ENCODE data around the gene EVI5L. TPM values are rescaled to one million over a fixed set of nuclear protein-coding genes. Genes with fewer than 3 reads are reported as not detected.

Gene EVI5L
- total RNA-seq, 2 donors from 2014 or later = 7.8 to 10.4 TPM

DNA sequence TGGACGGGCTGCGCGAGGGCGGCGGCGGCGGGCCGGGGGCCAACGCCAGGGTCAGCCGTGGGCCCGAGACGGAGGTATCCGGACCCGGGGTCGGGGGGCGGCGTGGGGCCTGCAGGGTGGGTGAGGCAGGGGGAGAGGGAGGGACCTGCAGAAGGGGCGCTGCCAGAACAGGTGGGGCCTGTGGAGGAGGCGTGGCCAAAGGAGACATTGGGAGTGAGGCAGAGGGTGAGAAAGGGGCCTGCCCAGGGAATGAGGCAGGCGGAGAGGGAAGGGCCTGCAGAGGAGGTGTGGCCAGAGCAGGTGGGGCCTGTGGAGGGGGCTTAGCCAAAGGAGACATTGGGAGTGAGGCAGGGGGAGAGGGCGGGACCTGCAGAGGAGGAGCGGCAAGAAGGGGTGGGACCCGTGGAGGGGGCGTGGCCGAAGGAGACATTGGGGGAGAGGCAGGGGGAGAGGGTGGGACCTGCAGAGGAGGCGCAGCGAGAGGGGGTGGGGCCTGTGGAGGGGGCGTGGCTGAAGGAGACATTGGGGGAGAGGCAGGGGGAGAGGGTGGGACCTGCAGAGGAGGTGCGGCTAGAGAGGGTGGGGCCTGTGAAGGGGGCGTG, 40.0 kb downstream of the EVI5L start:
- DNase-seq = peak; percentile 72 to 80
- no peaks in the 10 kb centered on the region for H3K9me3 Mint-ChIP-seq
- peak; percentile 4 to 16 for ATAC-seq (replicated peaks in 1 of 2)
- peaks cover 47% of the 10 kb centered on the region for H3K4me1 Mint-ChIP-seq (ENCODE audit: low read depth)
- H3K27ac Mint-ChIP-seq = no peak overlapping the region
- H3K27me3 Mint-ChIP-seq (ENCODE audit: low read depth) = peaks cover 42% of the 10 kb centered on the region
- peak overlapping the region; percentile 65 to 69 for H3K4me3 Mint-ChIP-seq
- H3K36me3 Mint-ChIP-seq (ENCODE audit: insufficient read depth in 2 of 2) = no peaks in the 10 kb centered on the region

DNA sequence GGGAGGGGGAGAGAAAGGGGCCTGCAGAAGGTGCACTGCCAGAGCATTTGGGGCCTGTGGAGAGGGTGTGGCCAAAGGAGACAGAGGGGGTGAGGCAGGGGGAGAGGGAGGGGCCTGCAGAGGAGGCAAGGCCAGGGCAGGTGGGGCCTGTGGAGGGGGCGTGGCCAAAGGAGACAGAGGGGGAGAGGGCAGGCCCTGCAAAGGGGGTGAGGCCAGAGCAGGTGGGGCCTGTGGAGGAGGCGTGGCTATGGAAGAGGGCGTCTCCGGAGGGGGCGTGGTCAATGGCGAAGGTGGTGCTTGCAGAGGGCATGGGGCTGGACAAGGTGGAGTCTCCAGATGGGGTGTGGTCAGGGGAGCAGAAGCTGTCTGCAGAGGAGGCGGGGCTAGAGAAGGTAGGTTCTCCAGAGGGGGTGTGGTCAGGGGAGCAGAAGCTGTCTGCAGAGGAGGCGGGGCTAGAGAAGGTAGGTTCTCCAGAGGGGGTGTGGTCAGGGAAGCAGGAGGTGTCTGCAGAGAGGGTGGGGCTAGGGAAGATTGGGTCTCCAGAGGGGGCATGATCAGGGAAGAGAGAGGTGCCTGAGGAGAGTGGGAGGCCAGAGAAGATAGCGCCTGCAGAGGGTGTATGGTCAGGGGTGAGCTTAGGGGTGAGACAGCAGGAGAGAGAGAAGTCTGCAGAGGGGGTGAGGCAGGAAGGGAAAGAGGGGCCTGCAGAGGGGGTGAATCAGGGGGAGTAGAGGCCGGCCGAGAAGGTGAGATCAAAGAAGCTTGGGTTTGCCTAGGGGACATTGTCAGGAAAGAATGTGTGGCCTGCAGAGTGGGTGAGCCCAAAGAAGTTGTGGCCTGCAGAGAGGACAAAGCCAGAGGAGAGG, 40.8 kb downstream of the EVI5L start:
- H3K4me1 Mint-ChIP-seq (ENCODE audit: low read depth) = peaks cover 40% of the 10 kb centered on the region
- peak overlapping the region; percentile 65 to 69 for H3K4me3 Mint-ChIP-seq
- H3K9me3 Mint-ChIP-seq = no peaks in the 10 kb centered on the region
- no peak overlapping the region for H3K27ac Mint-ChIP-seq
- DNase-seq (peak; percentile 81 to 88), ATAC-seq (replicated peaks in 1 of 2) (peak; percentile 4 to 11)
- H3K36me3 Mint-ChIP-seq (ENCODE audit: insufficient read depth in 2 of 2) = no peaks in the 10 kb centered on the region
- peaks cover 37% of the 10 kb centered on the region for H3K27me3 Mint-ChIP-seq (ENCODE audit: low read depth)

DNA sequence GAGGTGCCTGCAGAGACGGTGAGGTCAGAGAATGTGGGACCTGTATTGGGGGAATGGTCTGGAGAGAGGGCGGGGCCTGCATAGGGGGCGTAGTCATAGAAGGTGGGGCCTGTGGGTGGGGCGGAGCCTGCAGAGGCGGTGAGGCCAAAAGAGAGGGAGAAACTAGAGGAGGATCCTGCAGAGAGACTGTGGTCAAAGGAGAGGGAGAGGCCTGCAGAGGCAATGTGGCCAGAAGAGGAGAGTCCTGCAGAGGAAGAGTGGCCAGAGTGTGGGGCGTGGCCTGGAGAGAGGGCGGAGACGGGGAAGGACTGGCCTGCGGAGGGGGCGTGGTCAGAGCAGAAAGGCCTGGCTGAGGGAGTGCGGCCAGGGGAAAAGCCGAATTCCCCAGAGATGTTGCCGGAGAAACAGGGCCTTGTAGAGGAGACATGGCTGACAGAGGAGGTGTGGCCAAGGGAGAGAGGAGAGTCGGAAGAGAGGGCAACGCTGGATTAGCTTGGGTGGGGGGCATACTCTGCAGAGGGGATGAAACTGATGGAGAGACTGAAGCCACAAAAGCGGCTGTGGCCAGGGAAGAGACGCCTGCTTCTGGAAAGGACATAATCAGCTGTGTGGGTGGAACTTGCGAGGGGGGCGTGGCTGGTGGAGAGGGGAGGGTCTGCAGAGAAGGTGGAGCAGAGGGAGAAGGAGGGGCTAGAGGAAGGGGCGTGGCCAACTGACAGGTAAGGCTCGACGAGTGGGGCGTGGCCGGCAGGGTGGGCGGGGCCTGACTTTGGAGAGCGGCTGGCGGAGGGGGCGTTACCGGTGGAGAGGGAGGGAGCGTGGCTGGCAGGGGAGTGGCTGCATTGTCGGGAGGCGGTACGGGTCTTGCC, 41.7 kb downstream of the EVI5L start:
- ATAC-seq (replicated peaks in 1 of 2) (peak; percentile 8 to 11), DNase-seq (peak; percentile 93 to 96)
- Mint-ChIP-seq H3K36me3 (ENCODE audit: insufficient read depth in 2 of 2) (no peaks in the 10 kb centered on the region), H3K4me3 (peak overlapping the region; percentile 31 to 65), H3K9me3 (no peaks in the 10 kb centered on the region), H3K4me1 (ENCODE audit: low read depth) (peaks cover 40% of the 10 kb centered on the region), H3K27ac (no peak overlapping the region), H3K27me3 (ENCODE audit: low read depth) (peaks cover 36% of the 10 kb centered on the region)

DNA sequence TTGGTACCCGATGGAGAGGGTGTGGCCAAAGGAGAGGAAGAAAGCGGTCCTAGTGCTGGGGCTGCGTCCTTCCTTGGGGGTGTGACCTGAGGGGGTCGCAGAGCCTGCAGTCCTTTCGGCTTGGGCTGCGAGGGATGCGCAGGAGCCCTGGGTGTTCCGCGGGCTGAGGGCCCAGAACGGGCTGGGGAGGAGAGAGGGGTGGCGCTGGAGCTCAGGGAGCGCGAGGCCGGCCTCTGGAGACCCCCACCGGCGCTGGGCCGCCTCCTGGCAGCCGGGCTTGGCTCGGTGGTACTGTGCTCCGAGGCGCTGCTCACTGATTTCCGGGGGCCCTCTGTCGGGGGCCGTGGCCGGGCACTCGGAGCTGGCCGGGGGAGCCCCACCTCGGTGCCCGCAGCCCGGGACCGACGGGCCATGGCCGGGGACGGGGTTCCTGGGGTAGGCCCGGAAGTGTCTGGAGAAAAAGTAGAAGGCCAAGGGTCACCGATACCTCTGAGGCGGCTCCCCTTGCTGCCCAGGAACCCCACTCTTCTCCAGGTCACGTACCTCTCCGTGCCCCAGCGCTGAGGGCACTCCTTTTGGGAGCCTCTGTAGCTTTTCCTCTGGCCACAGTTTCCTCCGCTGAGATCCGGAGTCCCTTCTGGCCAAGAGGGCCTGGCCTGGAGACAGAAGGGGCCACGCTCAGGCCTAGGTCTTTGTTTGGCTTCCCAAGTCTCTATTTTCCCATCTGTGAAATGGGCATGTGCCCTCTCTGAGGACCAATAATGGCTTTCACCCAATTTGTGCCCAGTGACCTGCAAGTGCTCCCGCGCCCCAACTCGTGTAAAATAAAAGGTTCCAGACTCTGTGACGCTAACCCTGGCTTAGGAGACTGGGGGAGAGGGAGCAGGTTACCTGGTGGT, 42.5 kb downstream of the EVI5L start:
- no peak overlapping the region for H3K27ac Mint-ChIP-seq
- peaks cover 27% of the 10 kb centered on the region for H3K27me3 Mint-ChIP-seq (ENCODE audit: low read depth)
- DNase-seq = no peak
- H3K4me3 Mint-ChIP-seq = peak overlapping the region; percentile 44 to 65
- H3K36me3 Mint-ChIP-seq (ENCODE audit: insufficient read depth in 2 of 2) = no peaks in the 10 kb centered on the region
- H3K4me1 Mint-ChIP-seq (ENCODE audit: low read depth) = peaks cover 40% of the 10 kb centered on the region
- H3K9me3 Mint-ChIP-seq = no peaks in the 10 kb centered on the region
- ATAC-seq (replicated peaks in 1 of 2) = no peak

DNA sequence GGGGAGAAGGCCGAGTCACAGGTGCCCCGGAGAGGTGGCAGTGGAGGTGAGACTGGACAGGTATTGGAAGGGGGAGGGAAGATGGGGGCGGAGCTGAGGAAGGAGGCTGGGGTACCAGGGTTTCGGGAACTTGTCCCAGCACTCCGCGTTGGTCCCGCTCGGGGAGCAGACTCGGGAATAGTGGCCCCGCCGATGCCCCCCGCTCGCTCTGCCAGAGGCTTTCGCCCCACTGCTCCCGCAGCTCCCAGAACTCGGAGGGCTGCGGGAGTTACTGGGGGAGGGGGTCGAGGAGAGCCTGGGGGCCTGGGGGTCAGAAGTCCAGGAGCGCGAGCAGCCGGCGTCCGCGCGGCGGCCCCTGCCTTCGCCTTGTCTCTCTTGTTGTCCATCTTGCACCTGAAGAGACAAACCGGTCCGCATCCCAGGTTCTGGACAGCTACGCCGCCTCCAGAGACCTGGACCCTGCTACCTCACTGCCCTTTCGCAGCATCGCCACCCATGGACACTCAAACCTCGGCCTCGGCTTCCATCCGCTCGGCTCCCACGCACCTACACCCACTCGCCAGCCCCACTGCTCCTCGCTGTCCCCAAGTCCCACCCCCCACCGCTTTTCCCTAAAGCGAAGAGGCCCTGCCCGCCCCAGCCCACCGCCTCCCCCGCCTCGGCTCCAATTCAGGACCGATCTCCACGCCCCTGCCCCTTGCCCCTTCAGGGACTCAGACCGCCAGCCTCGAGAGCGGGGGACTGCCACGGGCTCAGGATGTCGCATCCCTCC, 43.5 kb downstream of the EVI5L start:
- H3K9me3 Mint-ChIP-seq = no peaks in the 10 kb centered on the region
- H3K4me3 Mint-ChIP-seq = peak overlapping the region; percentile 81 to 85

DNA sequence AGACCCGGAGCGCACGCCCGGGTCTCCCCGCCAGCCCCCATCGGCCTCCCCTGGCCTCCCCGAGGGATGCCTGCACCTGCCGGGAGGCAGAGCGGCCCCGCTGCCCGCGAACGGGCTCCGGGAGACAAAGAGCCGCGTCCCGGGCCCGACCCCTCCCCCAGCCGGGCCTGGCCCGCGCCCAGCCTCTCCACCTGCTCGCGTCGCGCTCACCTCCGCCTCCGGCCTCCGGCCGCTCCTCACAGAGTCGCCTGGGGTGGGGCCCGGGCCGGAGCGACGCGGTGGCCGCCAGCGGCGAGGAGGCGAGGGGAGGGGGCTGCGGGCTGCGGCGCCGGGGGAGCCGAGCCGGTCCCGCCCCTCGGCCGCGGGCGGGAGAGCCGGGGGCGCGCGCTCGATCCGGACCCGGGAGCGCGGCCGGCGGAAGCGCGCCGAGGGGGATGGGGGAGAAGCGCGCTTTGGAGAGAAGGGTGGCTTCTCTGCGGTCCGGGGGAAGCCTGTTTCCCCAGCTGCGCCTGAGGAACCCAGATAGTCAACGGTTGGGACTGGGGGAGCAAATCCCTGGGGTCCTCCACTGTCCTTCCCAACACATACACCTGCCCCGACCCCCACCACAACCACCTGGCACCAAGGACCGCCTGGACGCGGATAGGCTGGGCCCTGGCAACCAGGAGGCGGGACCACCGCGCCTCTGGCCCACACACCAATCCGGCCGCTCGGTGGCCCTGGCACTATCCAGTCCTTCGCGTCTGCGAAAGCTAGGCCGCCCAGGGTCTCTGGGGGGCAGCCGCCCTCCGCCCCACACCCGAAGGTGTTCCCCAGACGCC, 44.3 kb downstream of the EVI5L start, which contains the start of gene PRR36:
Gene PRR36 (minus strand): TSS at position 315 of the 821 bp plus-strand sequence. CDS start 701 bp downstream, outside the sequence.
- Mint-ChIP-seq H3K4me1 (ENCODE audit: low read depth) (peaks cover 32% of the 10 kb centered on the region), H3K27me3 (ENCODE audit: low read depth) (peaks cover 24% of the 10 kb centered on the region), H3K36me3 (ENCODE audit: insufficient read depth in 2 of 2) (no peaks in the 10 kb centered on the region), H3K27ac (no peak within 1 kb of the TSS), H3K4me3 (peak within 1 kb of the TSS; percentile 81 to 85), H3K9me3 (no peaks in the 10 kb centered on the region)
- ATAC-seq (replicated peaks in 1 of 2) = peak in 1 of 2 donors; percentile 13
- DNase-seq = peak; percentile 38 to 54

More for the DNA sequence above, 43.5 kb downstream of the EVI5L start:
- peaks cover 38% of the 10 kb centered on the region for H3K4me1 Mint-ChIP-seq (ENCODE audit: low read depth)
- no peak for ATAC-seq (replicated peaks in 1 of 2)
- DNase-seq = no peak
- H3K27ac Mint-ChIP-seq = no peak overlapping the region
- H3K36me3 Mint-ChIP-seq (ENCODE audit: insufficient read depth in 2 of 2) = no peaks in the 10 kb centered on the region
- H3K27me3 Mint-ChIP-seq (ENCODE audit: low read depth) = peaks cover 24% of the 10 kb centered on the region

DNA sequence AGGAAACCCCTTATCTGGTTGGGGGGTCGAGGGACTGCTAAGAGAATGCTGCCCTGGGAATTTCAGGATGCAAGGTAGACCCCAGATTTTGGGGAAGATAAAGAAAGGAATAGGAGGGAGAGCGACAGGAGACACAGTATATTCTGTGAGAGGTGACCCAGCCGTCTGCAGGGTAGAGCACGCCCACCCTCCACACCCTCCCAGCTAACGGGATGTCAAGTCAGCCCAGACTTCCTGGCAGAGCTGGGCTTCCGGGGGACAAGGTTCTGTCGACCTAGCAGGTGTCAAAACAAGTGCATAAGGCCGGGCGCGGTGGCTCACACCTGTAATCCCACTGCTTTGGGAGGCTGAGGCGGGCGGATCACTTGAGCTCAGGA, 44.9 kb downstream of the EVI5L start:
- H3K4me3 Mint-ChIP-seq = peak overlapping the region; percentile 67 to 77
- DNase-seq (no peak), ATAC-seq (replicated peaks in 1 of 2) (no peak)
- H3K9me3 Mint-ChIP-seq = no peaks in the 10 kb centered on the region
- no peak overlapping the region for H3K27ac Mint-ChIP-seq
- H3K36me3 Mint-ChIP-seq (ENCODE audit: insufficient read depth in 2 of 2) = no peaks in the 10 kb centered on the region
- peaks cover 31% of the 10 kb centered on the region for H3K4me1 Mint-ChIP-seq (ENCODE audit: low read depth)
- peaks cover 24% of the 10 kb centered on the region for H3K27me3 Mint-ChIP-seq (ENCODE audit: low read depth)

DNA sequence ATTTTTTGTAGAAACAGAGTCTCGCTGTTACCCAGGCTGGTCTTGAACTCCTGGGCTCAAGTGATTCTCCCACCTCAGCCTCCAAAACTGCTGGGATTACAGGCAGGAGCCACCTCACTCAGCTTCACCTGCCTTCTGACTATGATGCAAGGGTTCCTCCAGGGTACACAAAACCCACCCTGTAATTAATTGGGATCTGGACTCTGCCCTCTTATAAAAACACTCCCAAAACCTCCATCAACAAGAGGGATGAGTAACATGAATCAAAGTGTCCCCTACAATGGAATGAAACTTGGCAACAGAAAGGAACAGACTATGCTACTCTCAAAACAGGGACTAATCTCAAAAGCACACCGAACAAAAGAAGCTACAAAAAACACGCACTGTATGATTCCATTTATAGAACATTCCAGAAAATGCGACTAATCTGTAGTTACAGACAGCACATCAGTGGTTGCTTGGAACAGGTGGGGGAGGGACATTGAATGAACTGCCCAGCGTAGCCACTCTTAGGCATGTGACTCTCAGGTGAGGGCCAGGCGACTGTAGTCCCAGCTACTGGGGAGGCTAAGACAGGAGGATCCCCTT, 47.3 kb downstream of the EVI5L start:
- peaks cover 0 to 3% of the 10 kb centered on the region in 2 donors for H3K9me3 Mint-ChIP-seq
- H3K27me3 Mint-ChIP-seq (ENCODE audit: low read depth) = peaks cover 11% of the 10 kb centered on the region
- H3K27ac Mint-ChIP-seq = no peak overlapping the region
- no peaks in the 10 kb centered on the region for H3K36me3 Mint-ChIP-seq (ENCODE audit: insufficient read depth in 2 of 2)
- no peak overlapping the region for H3K4me3 Mint-ChIP-seq
- ATAC-seq (replicated peaks in 1 of 2) (no peak), DNase-seq (no peak)
- H3K4me1 Mint-ChIP-seq (ENCODE audit: low read depth) = peaks cover 9% of the 10 kb centered on the region

DNA sequence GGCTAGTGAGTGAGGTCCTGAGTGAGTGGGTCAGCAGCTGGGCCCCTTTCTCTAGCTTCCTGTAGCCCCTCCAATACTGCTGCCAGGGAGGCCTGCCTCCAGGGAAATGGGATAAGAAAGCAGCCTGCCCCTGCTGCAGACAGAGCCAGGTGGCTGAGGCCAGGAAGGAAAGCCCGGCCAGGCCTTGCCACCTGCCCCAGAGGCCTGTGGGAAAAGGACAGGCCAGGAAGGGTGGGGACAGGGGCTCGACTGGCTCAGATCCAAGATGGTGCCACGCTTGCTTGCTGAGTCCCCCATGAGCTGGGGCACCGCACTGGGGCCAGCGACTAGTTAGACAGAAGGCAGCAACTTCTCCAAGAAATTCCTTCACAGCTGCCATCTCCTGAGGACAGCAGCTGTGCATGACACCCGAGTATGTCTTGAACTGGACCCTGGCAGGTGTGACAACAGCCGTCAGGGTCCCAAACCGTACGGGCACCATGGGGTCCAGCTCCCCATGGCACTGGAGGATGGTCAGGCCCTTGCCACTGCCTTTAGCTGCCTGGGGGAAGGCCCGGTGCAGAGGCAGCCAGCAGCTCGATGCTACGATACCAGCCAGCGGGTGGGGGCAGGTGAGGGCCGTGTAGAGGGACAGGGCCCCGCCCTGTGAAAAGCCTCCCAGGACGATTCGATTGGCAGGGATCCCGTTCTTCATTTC, 49.2 kb downstream of the EVI5L start:
- Mint-ChIP-seq H3K9me3 (peaks cover 0 to 3% of the 10 kb centered on the region in 2 donors), H3K27me3 (ENCODE audit: low read depth) (no peaks in the 10 kb centered on the region), H3K27ac (no peak overlapping the region), H3K4me3 (no peak overlapping the region), H3K4me1 (ENCODE audit: low read depth) (peaks cover 4% of the 10 kb centered on the region), H3K36me3 (ENCODE audit: insufficient read depth in 2 of 2) (no peaks in the 10 kb centered on the region)
- peak; percentile 27 to 68 for ATAC-seq (replicated peaks in 1 of 2)
- DNase-seq = no peak

DNA sequence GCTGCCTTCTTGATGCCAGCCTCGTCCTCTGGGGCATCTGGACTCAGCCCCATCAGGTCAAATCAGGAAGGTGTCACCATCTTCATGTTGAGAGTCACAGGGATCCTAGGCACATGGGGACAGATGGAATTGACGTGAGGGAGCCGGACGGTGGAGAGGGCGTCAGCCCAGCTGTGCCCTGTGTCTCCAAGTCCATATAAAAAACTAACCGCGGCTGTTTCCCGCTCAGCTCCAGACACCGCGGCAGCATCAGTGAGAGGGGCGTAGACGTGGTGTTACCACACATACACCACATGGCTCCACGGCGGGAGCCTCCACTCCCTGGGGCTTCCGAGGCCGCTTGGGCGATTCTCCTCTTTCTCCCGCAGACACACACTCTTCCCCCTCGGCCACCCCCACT, 49.8 kb downstream of the EVI5L start:
- ATAC-seq (replicated peaks in 1 of 2) (peak; percentile 48 to 75), DNase-seq (no peak)

More for the DNA sequence above, 49.8 kb downstream of the EVI5L start:
- Mint-ChIP-seq H3K4me1 (ENCODE audit: low read depth) (peaks cover under 1% of the 10 kb centered on the region), H3K27ac (no peak overlapping the region), H3K9me3 (peaks cover 0 to 3% of the 10 kb centered on the region in 2 donors), H3K4me3 (no peak overlapping the region), H3K27me3 (ENCODE audit: low read depth) (no peaks in the 10 kb centered on the region), H3K36me3 (ENCODE audit: insufficient read depth in 2 of 2) (no peaks in the 10 kb centered on the region)
